ENCODE data around the gene EGFL7.
"Not testable (repeated sequence)": the region's sequence is repeated elsewhere in the genome, so short reads cannot be mapped to it uniquely, and the experiment has no call there.

EGFL7 gene

GRCh38 chr9:136700959-136701667 lies 38.4 kb downstream of the EGFL7 start:
- H3K27ac Mint-ChIP-seq = peak overlapping the region; percentile 86
- H3K4me1 Mint-ChIP-seq = peaks cover 17% of the 10 kb centered on the region
- no peaks in the 10 kb centered on the region for H3K9me3 Mint-ChIP-seq
- no peaks in the 10 kb centered on the region for H3K36me3 Mint-ChIP-seq
- H3K27me3 Mint-ChIP-seq = peaks cover 5% of the 10 kb centered on the region
- H3K4me3 Mint-ChIP-seq = peak overlapping the region; percentile 74

GRCh38 chr9:136701668-136702053 lies 38.9 kb downstream of the EGFL7 start:
- Mint-ChIP-seq H3K36me3 (no peaks in the 10 kb centered on the region), H3K4me1 (peaks cover 17% of the 10 kb centered on the region), H3K4me3 (peak overlapping the region; percentile 74), H3K27me3 (peaks cover 5% of the 10 kb centered on the region), H3K9me3 (no peaks in the 10 kb centered on the region), H3K27ac (peak overlapping the region; percentile 52)

GRCh38 chr9:136703276-136703860 lies 40.7 kb downstream of the EGFL7 start:
- no peaks in the 10 kb centered on the region for H3K36me3 Mint-ChIP-seq

GRCh38 chr9:136704741-136705140 lies 42.0 kb downstream of the EGFL7 start:
- not testable (repeated sequence) for H3K27me3 Mint-ChIP-seq, H3K4me3 Mint-ChIP-seq, H3K9me3 Mint-ChIP-seq, H3K27ac Mint-ChIP-seq, H3K36me3 Mint-ChIP-seq
- peaks cover 17% of the 10 kb centered on the region for H3K4me1 Mint-ChIP-seq

More at GRCh38 chr9:136703276-136703860, 40.7 kb downstream of the EGFL7 start:
- Mint-ChIP-seq H3K4me1 (peaks cover 17% of the 10 kb centered on the region), H3K27ac (no peak overlapping the region), H3K9me3 (no peaks in the 10 kb centered on the region), H3K27me3 (peaks cover 5% of the 10 kb centered on the region), H3K4me3 (no peak overlapping the region)

GRCh38 chr9:136705564-136705963 lies 42.8 kb downstream of the EGFL7 start:
- no peaks in the 10 kb centered on the region for H3K9me3 Mint-ChIP-seq
- H3K4me3 Mint-ChIP-seq = no peak overlapping the region
- no peaks in the 10 kb centered on the region for H3K36me3 Mint-ChIP-seq
- H3K27me3 Mint-ChIP-seq = peaks cover 3% of the 10 kb centered on the region
- H3K27ac Mint-ChIP-seq = no peak overlapping the region
- H3K4me1 Mint-ChIP-seq = peaks cover 13% of the 10 kb centered on the region

GRCh38 chr9:136707011-136707410 lies 44.3 kb downstream of the EGFL7 start:
- Mint-ChIP-seq H3K9me3 (no peaks in the 10 kb centered on the region), H3K4me1 (peaks cover 4% of the 10 kb centered on the region), H3K27me3 (peaks cover 11% of the 10 kb centered on the region), H3K4me3 (no peak overlapping the region), H3K27ac (no peak overlapping the region), H3K36me3 (no peaks in the 10 kb centered on the region)

- Mint-ChIP-seq H3K9me3 (no peaks in the 10 kb centered on the region), H3K4me3 (no peak overlapping the region), H3K27ac (no peak overlapping the region), H3K36me3 (no peaks in the 10 kb centered on the region), H3K27me3 (peaks cover 11% of the 10 kb centered on the region), H3K4me1 (peaks cover 4% of the 10 kb centered on the region)
These were observed 45.3 kb downstream of the EGFL7 start for GRCh38 chr9:136707849-136708517.

GRCh38 chr9:136709454-136710109 lies 46.9 kb downstream of the EGFL7 start:
- H3K36me3 Mint-ChIP-seq = no peaks in the 10 kb centered on the region
- H3K27me3 Mint-ChIP-seq = peaks cover 11% of the 10 kb centered on the region
- no peak overlapping the region for H3K4me3 Mint-ChIP-seq
- H3K4me1 Mint-ChIP-seq = peaks cover 4% of the 10 kb centered on the region
- H3K27ac Mint-ChIP-seq = no peak overlapping the region
- no peaks in the 10 kb centered on the region for H3K9me3 Mint-ChIP-seq

- peak overlapping the region; percentile 30 for H3K27ac Mint-ChIP-seq
- H3K9me3 Mint-ChIP-seq = no peaks in the 10 kb centered on the region
- no peaks in the 10 kb centered on the region for H3K36me3 Mint-ChIP-seq
- H3K27me3 Mint-ChIP-seq = peaks cover 11% of the 10 kb centered on the region
- no peak overlapping the region for H3K4me3 Mint-ChIP-seq
- H3K4me1 Mint-ChIP-seq = peaks cover 4% of the 10 kb centered on the region
These were observed 47.8 kb downstream of the EGFL7 start for GRCh38 chr9:136710543-136710942.

- Mint-ChIP-seq H3K27me3 (peaks cover 11% of the 10 kb centered on the region), H3K4me3 (peak overlapping the region; percentile 76)
- not testable (repeated sequence) for H3K9me3 Mint-ChIP-seq, H3K36me3 Mint-ChIP-seq, H3K27ac Mint-ChIP-seq, H3K4me1 Mint-ChIP-seq
These were observed 48.5 kb downstream of the EGFL7 start for GRCh38 chr9:136711219-136711648.

- Mint-ChIP-seq H3K36me3 (no peaks in the 10 kb centered on the region), H3K4me3 (peak within 1 kb of the TSS; percentile 76), H3K4me1 (peaks cover 4% of the 10 kb centered on the region), H3K9me3 (no peaks in the 10 kb centered on the region), H3K27ac (no peak within 1 kb of the TSS), H3K27me3 (peaks cover 11% of the 10 kb centered on the region)
These were observed 49.3 kb downstream of the EGFL7 start, which contains the start of gene DIPK1B for GRCh38 chr9:136711751-136712689. TSS of gene DIPK1B (plus strand) at chr9:136712572. CDS start at chr9:136712666, 94 bp downstream.

GRCh38 chr9:136712690-136713544 lies 50.2 kb downstream of the EGFL7 start:
- Mint-ChIP-seq H3K4me3 (no peak overlapping the region), H3K4me1 (peaks cover 4% of the 10 kb centered on the region), H3K36me3 (no peaks in the 10 kb centered on the region), H3K9me3 (no peaks in the 10 kb centered on the region), H3K27ac (no peak overlapping the region), H3K27me3 (peaks cover 11% of the 10 kb centered on the region)

- H3K4me3 Mint-ChIP-seq = no peak overlapping the region
- H3K4me1 Mint-ChIP-seq = peaks cover 4% of the 10 kb centered on the region
These were observed 50.8 kb downstream of the EGFL7 start for GRCh38 chr9:136713550-136713949.

More at GRCh38 chr9:136713550-136713949, 50.8 kb downstream of the EGFL7 start:
- Mint-ChIP-seq H3K27me3 (peaks cover 11% of the 10 kb centered on the region), H3K9me3 (no peaks in the 10 kb centered on the region), H3K27ac (no peak overlapping the region), H3K36me3 (no peaks in the 10 kb centered on the region)
